Right cardiac atrium (tissue), 5 donors: ENCODE data around the gene HMGA1. TPM values are rescaled to one million over a fixed set of nuclear protein-coding genes. Genes with fewer than 3 reads are reported as not detected.
A peak's percentile ranks its signal among the peaks of the same experiment; 100 is the strongest.

Experiments
- ATAC-seq, 2 donors: fragments of 200-7000 bp; cut with Tn5 transposase; one replicate each; pipeline versions ENCODE4 v1.8.0 to v1.9.1; 2020; ENCODE audit warnings: moderate library complexity in 2 of 2, mild to moderate bottlenecking in 1 of 2
- DNase-seq, 3 donors: peaks; one replicate each; pipeline ENCODE4 v3.0.0-alpha.2; 2020
- H3K27ac ChIP-seq: one replicate; pipeline ENCODE4 v1.5.1; 2013; ENCODE audit warnings: mild to moderate bottlenecking, low read length, control low read depth, moderate library complexity
- H3K27me3 ChIP-seq: one replicate; pipeline ENCODE4 v1.6.1; 2013; ENCODE audit not compliant: control insufficient read depth, insufficient read depth
- H3K4me1 ChIP-seq: one replicate; pipeline ENCODE4 v1.6.1; 2013; ENCODE audit warnings: low read length; ENCODE audit not compliant: control insufficient read depth, insufficient read depth
- H3K4me3 ChIP-seq: one replicate; pipeline ENCODE4 v1.5.1; 2013; ENCODE audit warnings: low read length, control low read depth
- H3K9me3 ChIP-seq: one replicate; pipeline ENCODE4 v1.6.1; 2013; ENCODE audit warnings: low read length; ENCODE audit not compliant: control insufficient read depth
- WGBS: extraction: QIAGEN DNeasy Blood & Tissue Kit; methylation state at CpG from one replicate; pipeline ENCODE4 v1.1.7; 2013; 5-methylcytosine and 5-hydroxymethylcytosine counted together
- intact Hi-C, 4 donors: fragments of 100-400 bp; cut with DNase I; formaldehyde crosslinking; loops; one replicate each; pipeline versions ENCODE4 v1.11.0 to v1.14.0; 2022 to 2023
- polyA plus RNA-seq: library from polyadenylated mRNA; stranded (reverse); fragments of 200-250 nt; gene quantifications from one replicate; pipeline ENCODE4 v1.2.3, GENCODE V29; 2013
- total RNA-seq, 4 donors: library from RNA; stranded (reverse); fragmentation: NEBNext Ultra II Directional; extraction: Animal tissue kit (Norgen Biotek cat#: 25700); gene quantifications; one replicate each; pipeline ENCODE4 v1.2.1, GENCODE V29; 2021
- donor health status: healthy with polysubstance abuse.
- donor health status: DM: no; HTN: yes; CAD: no.
- donor health status: DM: no; HTN: no; CAD: no.
- donor health status: DM: no; HTN: yes; CAD: no; lungs with severe emphysema.
- donor health status: DM: yes; HTN: yes; CAD: no.

Gene HMGA1
- total and polyA plus RNA-seq, 5 donors: 29.7 to 43.0 (median 35.5) TPM

GRCh38 chr6:34233867-34234266, 2.8 kb upstream of the HMGA1 start:
- no peak overlapping the region for H3K4me3 ChIP-seq
- peaks cover 2% of the 10 kb centered on the region for H3K4me1 ChIP-seq
- no peaks in the 10 kb centered on the region for H3K9me3 ChIP-seq
- ATAC-seq (no peak), DNase-seq (no peak)
- intact Hi-C loops: loop anchor here in 1 of 4 donors (5.0 kb wide), 1 partner anchor 37 kb away; no protein-coding TSS in a partner anchor
- H3K27me3 ChIP-seq: no peaks in the 10 kb centered on the region
- no peak overlapping the region for H3K27ac ChIP-seq
- 85% methylated on average over 7 of the region's 7 CpGs for WGBS

DNA sequence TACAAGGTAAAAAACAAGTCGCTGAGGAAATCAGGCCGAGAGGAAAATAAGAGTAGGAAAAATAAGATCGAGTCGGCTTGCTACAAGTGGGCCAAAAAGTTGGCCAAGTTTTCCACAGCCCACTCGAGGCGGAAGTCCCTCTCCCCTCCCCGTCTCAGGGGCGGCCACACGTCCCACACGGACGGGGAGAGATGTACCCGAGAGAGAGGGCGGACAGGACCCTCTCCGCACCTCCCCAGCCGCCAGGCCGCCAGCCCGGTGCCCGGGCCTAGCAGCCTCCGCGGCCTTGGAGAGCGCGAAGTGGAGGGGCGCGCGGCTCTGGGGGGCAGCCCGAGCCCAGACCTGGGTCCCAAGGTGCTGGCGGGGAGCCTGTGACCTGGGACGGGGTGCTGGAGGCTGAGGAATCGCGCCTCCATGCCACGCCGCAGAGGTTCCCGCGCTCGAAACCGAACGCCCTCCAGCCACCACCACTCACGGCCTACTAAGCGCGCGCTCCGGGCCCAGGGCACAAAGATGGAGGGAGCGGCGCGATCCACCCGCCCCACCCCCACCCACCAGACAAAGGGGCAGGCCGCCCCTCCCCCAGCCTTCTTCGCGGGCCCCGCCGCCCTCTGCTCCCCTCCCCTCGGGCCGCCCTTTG, 1.9 kb upstream of the HMGA1 start:
- intact Hi-C loops: loop anchor here in 2 of 4 donors (5.0 kb wide), 1 partner anchor 37 kb away; no protein-coding TSS in a partner anchor
- ATAC-seq (no peak), DNase-seq (peak in 1 of 3 donors; percentile 67)
- H3K4me1 ChIP-seq: peaks cover 2% of the 10 kb centered on the region
- no peaks in the 10 kb centered on the region for H3K9me3 ChIP-seq
- no peaks in the 10 kb centered on the region for H3K27me3 ChIP-seq
- no peak overlapping the region for H3K4me3 ChIP-seq
- no peak overlapping the region for H3K27ac ChIP-seq
- 82% methylated on average over 53 of the region's 53 CpGs for WGBS

DNA sequence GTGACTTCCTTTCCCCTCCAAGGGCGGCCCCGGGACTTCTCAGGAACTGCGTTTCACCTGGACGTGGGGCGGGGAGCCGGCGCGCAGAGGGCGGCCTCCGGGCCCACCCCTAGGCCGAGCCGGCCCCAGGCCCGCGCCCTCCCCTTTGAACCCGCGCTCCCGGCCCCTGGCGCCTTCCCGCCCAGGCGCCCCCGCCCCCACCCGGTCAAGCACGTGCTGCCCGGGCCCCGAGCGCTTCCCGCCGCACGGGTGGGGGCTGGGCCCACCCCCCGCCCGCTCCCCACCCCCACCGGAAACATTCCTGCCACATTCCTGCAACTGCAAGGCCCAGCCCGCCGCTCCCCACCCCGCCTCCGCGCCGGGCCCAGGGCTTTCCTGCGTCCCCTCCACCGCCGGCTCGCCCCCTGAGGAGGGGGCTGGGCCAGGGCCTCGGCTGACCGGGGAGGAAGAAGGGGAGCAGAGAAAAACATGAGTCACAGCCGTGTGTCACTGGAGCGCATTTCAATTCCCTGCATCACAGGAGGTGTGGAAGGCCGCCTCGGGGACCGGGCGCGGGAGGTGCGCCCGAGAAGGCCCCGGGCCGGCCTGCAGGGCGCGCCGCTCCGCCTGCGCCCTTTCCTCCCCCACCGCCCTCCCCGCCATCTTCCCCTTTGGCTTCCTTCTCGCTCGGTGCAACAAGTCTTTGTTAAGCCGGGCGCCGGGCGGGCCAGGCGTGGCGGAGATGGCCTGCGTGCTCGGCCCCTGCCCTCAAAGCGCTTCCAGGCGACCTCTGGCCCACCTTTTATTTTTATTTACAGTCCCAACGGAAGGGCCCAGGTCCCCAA, 1.2 kb upstream of the HMGA1 start:
- ATAC-seq (peak; percentile 8 to 66), DNase-seq (peak; percentile 72 to 85 (median 84))
- WGBS: 23% methylated on average over 75 of the region's 75 CpGs
- Histone ChIP-seq H3K27ac (peak overlapping the region; percentile 74), H3K4me3 (peak overlapping the region; percentile 94), H3K27me3 (no peaks in the 10 kb centered on the region), H3K4me1 (peaks cover 2% of the 10 kb centered on the region), H3K9me3 (no peaks in the 10 kb centered on the region)
- intact Hi-C loops: loop anchor here in 1 of 4 donors (5.0 kb wide), 1 partner anchor 38 kb away; no protein-coding TSS in a partner anchor

DNA sequence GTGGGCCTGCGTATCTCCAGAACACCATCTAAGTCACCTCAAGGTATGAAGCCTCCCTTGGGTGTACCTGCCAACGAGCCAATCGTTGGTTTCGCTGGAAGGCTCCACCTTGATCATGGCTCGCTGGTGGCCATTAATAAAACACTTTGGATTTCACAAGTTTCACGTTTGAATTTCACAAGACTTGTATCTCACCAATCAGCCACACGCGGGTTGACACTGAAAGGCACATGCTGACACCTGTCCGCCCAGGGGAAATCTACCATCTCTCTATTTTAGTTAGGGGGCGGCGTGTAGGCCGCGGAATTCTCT, 586 bp upstream of the HMGA1 start:
- Histone ChIP-seq H3K9me3 (no peaks in the 10 kb centered on the region), H3K27me3 (no peaks in the 10 kb centered on the region), H3K4me3 (peak overlapping the region; percentile 94), H3K27ac (peak overlapping the region; percentile 74), H3K4me1 (peaks cover 2% of the 10 kb centered on the region)
- intact Hi-C loops: loop anchor here in 1 of 4 donors (5.0 kb wide), 1 partner anchor 39 kb away; no protein-coding TSS in a partner anchor
- ATAC-seq (no peak), DNase-seq (no peak)
- 36% methylated on average over 13 of the region's 13 CpGs for WGBS

DNA sequence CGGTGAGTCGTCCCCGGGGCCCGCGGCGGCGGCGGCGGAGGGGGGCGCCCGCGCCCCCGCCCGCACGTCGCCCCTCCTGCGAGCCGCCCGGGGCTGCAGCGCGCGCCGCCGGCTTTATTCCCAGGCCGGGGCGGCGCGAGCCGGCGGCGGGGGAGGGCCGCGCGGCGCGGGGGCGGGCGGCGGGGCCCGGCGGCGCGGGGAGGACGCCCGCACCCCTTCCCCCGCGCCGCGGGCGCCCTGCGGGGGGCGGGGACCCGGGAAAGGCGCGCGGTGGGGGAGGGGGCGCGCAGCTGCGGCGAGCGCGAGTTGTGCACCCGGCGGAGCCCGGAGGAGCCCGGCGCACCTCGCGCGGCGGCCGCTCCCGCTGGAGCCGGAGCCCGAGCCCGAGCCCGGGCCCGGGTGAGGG, 646 bp downstream of the HMGA1 start:
- intact Hi-C loops: loop anchor here in 1 of 4 donors (5.0 kb wide), 1 partner anchor 40 kb away; no protein-coding TSS in a partner anchor
- no peak for ATAC-seq
- H3K27me3 ChIP-seq: no peaks in the 10 kb centered on the region
- peak overlapping the region; percentile 94 for H3K4me3 ChIP-seq
- H3K27ac ChIP-seq: peak overlapping the region; percentile 69
- 1% methylated on average over 78 of the region's 78 CpGs for WGBS
- no peak for DNase-seq
- H3K9me3 ChIP-seq: no peaks in the 10 kb centered on the region
- peaks cover 2% of the 10 kb centered on the region for H3K4me1 ChIP-seq

DNA sequence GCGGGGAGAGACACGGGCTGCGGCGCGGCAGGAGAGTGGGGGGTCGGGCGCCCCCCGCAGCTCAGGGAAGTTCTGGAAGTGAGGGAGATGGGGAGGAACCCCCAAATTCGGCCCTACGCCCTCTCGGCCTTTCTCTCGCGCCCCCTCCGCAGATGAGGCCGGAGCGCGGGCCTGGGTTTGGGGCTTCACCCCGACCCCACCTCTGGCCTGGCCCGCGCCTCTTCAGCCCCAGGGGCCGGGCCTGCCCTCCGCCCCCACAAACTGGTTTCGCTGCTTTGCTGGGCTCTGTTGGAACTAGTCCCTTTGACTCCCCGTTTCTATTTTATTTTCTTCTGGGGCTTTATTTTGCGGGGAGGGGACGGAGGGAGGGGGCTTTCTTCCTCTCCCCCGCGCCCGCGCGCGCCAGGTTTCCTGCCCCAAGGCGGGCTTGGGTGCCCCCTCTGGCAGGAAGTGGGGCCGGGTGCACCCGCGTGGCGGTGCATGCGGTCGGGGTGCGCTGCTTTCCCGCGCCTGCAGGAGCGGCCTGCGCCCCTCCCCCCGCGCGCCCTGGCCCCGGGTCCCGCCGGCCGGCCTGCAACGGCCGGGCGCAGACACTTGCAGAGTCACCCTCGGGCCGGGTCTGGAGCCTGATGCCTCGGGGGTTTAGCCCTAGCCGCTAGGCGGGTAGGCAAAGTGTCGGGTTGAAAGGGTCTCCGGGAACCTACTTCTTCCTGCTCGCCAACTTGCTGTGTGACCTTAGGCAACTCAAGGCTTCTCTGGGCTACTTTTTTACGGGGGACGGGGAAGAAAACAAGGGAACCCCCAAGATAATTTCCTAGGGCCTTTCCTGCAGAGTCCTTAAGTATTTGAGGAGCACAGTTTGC, 1.3 kb downstream of the HMGA1 start:
- no peaks in the 10 kb centered on the region for H3K9me3 ChIP-seq
- 10% methylated on average over 64 of the region's 64 CpGs for WGBS
- intact Hi-C loops: loop anchor here in 1 of 4 donors (5.0 kb wide), 1 partner anchor 41 kb away; no protein-coding TSS in a partner anchor
- ATAC-seq: no peak
- H3K27me3 ChIP-seq: no peaks in the 10 kb centered on the region
- DNase-seq: peak; percentile 45 to 79 (median 75)
- H3K27ac ChIP-seq: no peak overlapping the region
- peaks cover 2% of the 10 kb centered on the region for H3K4me1 ChIP-seq
- peak overlapping the region; percentile 94 for H3K4me3 ChIP-seq

DNA sequence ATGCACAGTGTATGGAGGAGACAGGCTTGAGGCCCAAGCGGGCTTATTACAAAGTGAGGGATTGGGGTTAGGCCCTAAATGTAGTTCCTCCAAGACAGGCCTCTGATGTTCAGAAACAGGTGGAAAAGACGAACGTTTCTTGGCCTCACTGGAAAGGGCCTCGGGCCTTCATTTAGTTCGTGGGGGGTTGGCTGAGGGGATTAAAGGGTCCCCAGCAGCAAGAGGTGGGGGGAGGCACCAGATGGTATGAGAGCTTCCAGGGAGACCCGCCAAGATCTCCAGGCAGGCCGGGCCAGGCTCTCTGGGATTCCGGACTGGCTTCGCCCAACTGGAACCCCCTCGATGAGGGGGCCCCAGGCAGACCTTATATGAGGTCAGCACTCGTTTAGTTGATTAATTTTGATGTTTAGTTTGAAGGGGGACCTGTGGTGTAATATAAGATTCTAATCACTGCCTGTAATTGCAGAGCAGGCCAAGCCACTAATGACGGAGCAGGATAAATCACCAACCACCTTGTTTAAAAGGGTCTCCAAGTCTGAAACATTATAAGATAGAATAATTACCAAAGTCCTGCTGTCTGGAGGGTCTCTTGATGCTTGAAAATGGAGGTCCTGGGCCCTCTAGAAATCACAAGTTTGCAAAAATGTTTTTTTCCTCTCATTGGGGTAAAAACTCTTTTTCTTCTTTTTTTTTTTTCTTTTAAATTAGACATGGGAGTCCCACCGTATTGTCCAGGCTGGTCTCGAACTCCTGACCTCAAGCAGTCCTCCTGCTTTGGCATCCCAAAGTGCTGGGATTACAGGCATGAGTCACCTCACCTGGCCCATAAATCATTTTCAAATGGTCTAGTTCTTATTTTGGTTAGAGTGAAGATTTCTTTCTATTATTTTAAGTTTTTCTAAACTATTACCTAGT, 2.2 kb downstream of the HMGA1 start:
- H3K4me3 ChIP-seq: no peak overlapping the region
- ATAC-seq (no peak), DNase-seq (no peak)
- 89% methylated on average over 14 of the region's 14 CpGs for WGBS
- no peaks in the 10 kb centered on the region for H3K9me3 ChIP-seq
- H3K4me1 ChIP-seq: peaks cover 2% of the 10 kb centered on the region
- intact Hi-C loops: loop anchor here in 1 of 4 donors (5.0 kb wide), 1 partner anchor 42 kb away; no protein-coding TSS in a partner anchor
- H3K27ac ChIP-seq: no peak overlapping the region
- H3K27me3 ChIP-seq: no peaks in the 10 kb centered on the region

DNA sequence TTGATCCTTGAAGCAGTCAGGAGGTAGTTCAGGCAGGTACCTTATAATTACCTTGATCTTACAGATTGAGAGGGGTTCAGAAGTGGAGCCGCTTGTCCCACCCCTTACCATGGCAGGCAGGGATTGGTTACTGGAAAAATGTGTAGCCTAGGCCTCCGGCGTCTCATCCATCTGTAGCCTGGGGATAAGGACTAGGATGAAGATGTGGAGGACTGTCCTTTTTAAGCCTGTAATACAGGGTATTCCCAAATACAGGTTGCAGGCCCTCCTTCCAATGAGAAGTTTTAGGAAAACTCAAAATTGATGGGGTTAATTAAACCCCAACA, 2.8 kb downstream of the HMGA1 start:
- intact Hi-C loops: loop anchor here in 1 of 4 donors (5.0 kb wide), 1 partner anchor 42 kb away; no protein-coding TSS in a partner anchor
- no peak for ATAC-seq
- Histone ChIP-seq H3K27ac (no peak overlapping the region), H3K9me3 (no peaks in the 10 kb centered on the region), H3K4me3 (no peak overlapping the region), H3K4me1 (peaks cover 2% of the 10 kb centered on the region), H3K27me3 (no peaks in the 10 kb centered on the region)
- WGBS: 94% methylated on average over 3 of the region's 3 CpGs
- DNase-seq: no peak

DNA sequence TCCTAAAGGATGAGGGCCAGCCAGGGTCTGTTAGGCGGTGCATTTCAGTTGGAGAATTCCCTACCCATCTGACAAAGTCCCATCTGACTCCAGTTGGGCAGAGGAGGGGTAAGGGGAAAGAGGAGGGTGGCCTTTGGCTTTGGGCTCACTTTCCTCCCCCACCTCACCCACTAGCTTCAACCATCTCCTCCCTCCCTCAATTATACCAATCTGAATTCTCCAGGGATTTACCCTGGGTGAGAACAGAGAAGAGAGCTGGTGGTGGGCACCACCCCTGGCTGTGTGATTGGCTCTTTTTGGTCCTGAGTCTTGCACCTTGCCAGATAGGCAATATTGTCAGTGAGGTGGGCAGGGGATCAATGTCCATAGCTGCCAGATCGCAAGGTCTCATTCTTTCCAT, 3.2 kb downstream of the HMGA1 start:
- Histone ChIP-seq H3K27ac (no peak overlapping the region), H3K4me1 (peaks cover 2% of the 10 kb centered on the region), H3K4me3 (no peak overlapping the region), H3K27me3 (no peaks in the 10 kb centered on the region), H3K9me3 (no peaks in the 10 kb centered on the region)
- intact Hi-C loops: loop anchor here in 1 of 4 donors (5.0 kb wide), 1 partner anchor 43 kb away; no protein-coding TSS in a partner anchor
- ATAC-seq (no peak), DNase-seq (no peak)
- WGBS: 94% methylated on average over 2 of the region's 2 CpGs
